Neutrophil (primary cell): Measurements from ENCODE around the gene ATAD1.

Source experiments
- H3K27ac ChIP-seq: fragments of 200-600 bp; sonication (generic); 2 replicates; pipeline ENCODE4 v1.5.1; 2016; ENCODE audit warnings: mild to moderate bottlenecking, moderate library complexity
- H3K27me3 ChIP-seq: fragments of 200-600 bp; sonication (generic); 2 replicates; pipeline ENCODE4 v1.6.0; 2016; ENCODE audit warnings: mild to moderate bottlenecking
- H3K36me3 ChIP-seq: fragments of 200-600 bp; sonication (generic); 2 replicates; pipeline ENCODE4 v1.5.1; 2017
- H3K4me1 ChIP-seq, 2 experiments: fragments of 200-600 bp in 1 of 2; sonication (generic) in 1 of 2; 1 replicate in 1 of 2; 2 replicates in 1 of 2; pipeline versions ENCODE4 v1.5.1 to v1.6.1; 2013 to 2016; ENCODE audit warnings: low read depth in 1 of 2, low read length in 1 of 2, mild to moderate bottlenecking in 1 of 2, moderate library complexity in 1 of 2; ENCODE audit not compliant: control insufficient read depth in 1 of 2, insufficient read depth in 1 of 2
- H3K4me3 ChIP-seq, 2 experiments: fragments of 200-600 bp in 1 of 2; sonication (generic) in 1 of 2; 1 replicate in 1 of 2; 2 replicates in 1 of 2; pipeline ENCODE4 v1.5.1; 2013 to 2016; ENCODE audit warnings: low read depth in 1 of 2, low read length in 1 of 2, mild to moderate bottlenecking in 1 of 2, moderate library complexity in 1 of 2
- H3K9me3 ChIP-seq: fragments of 200-600 bp; sonication (generic); 2 replicates; pipeline ENCODE4 v1.5.1; 2016
- CTCF ChIP-seq: fragments of 200-600 bp; sonication (generic); IDR thresholded peaks from 2 replicates; pipeline ENCODE4 v1.5.1; 2016; ENCODE audit warnings: antibody characterized with exemption

The ATAD1 gene

GRCh38 chr10:87763086-87763861 lies 54.8 kb downstream of the ATAD1 start:
- Histone ChIP-seq H3K36me3 (peaks cover 11% of the 10 kb centered on the region), H3K9me3 (no peaks in the 10 kb centered on the region), H3K27me3 (no peaks in the 10 kb centered on the region), H3K27ac (no peak overlapping the region), H3K4me3 (no peak overlapping the region), H3K4me1 (peaks cover 10 to 16% of the 10 kb centered on the region in 2 experiments)
- TF ChIP-seq CTCF, result no peak

- Histone ChIP-seq H3K4me1 (peaks cover 10 to 16% of the 10 kb centered on the region in 2 experiments), H3K27me3 (no peaks in the 10 kb centered on the region), H3K9me3 (no peaks in the 10 kb centered on the region), H3K4me3 (no peak overlapping the region), H3K27ac (no peak overlapping the region), H3K36me3 (peaks cover 4% of the 10 kb centered on the region)
- no peak for TF ChIP-seq CTCF
Observed at GRCh38 chr10:87761892-87762291, 56.1 kb downstream of the ATAD1 start.

GRCh38 chr10:87761153-87761552 lies 56.9 kb downstream of the ATAD1 start:
- no peaks in the 10 kb centered on the region for H3K27me3 ChIP-seq
- TF ChIP-seq CTCF, result no peak
- peaks cover 10 to 16% of the 10 kb centered on the region in 2 experiments for H3K4me1 ChIP-seq
- no peaks in the 10 kb centered on the region for H3K9me3 ChIP-seq
- H3K36me3 ChIP-seq, result peaks cover 7% of the 10 kb centered on the region
- H3K4me3 ChIP-seq, result no peak overlapping the region
- H3K27ac ChIP-seq, result no peak overlapping the region

- H3K27ac ChIP-seq, result peak overlapping the region; percentile 40
- H3K4me3 ChIP-seq, result no peak overlapping the region
- H3K27me3 ChIP-seq, result no peaks in the 10 kb centered on the region
- no peak for TF ChIP-seq CTCF
- H3K9me3 ChIP-seq, result no peaks in the 10 kb centered on the region
- H3K4me1 ChIP-seq, result peaks cover 10 to 16% of the 10 kb centered on the region in 2 experiments
- H3K36me3 ChIP-seq, result peaks cover 10% of the 10 kb centered on the region
Observed at GRCh38 chr10:87760195-87760905, 57.7 kb downstream of the ATAD1 start.

- no peak for TF ChIP-seq CTCF
- H3K4me3 ChIP-seq, result no peak overlapping the region
- no peaks in the 10 kb centered on the region for H3K27me3 ChIP-seq
- peaks cover 16% of the 10 kb centered on the region for H3K36me3 ChIP-seq
- H3K9me3 ChIP-seq, result no peaks in the 10 kb centered on the region
- H3K27ac ChIP-seq, result peak overlapping the region; percentile 40
- H3K4me1 ChIP-seq, result peaks cover 10 to 16% of the 10 kb centered on the region in 2 experiments
Observed at GRCh38 chr10:87759551-87759950, 58.5 kb downstream of the ATAD1 start.
